Astrocyte of the cerebellum (primary cell): Measurements from ENCODE around the gene YEATS2.

Experiments used
- DNase-seq: peaks from one replicate; pipeline ENCODE4 v3.0.0-alpha.2; 2011; ENCODE audit warnings: low read depth
- H3K4me3 ChIP-seq: 2 replicates; pipeline ENCODE4 v1.5.1; 2011; ENCODE audit warnings: mild to moderate bottlenecking, low read depth, low read length, moderate library complexity
- CTCF ChIP-seq: IDR thresholded peaks from 2 replicates; pipeline ENCODE4 v1.5.1; 2012; ENCODE audit warnings: low read length, low read depth, moderate library complexity, mild to moderate bottlenecking; ENCODE audit errors: missing control alignments
- in situ Hi-C: cut with HindIII; loops from 2 replicates; pipeline ENCODE4 v1.10.0; 2017; ENCODE audit warnings: low sequenced_read_pairs

Gene YEATS2

GRCh38 chr3:183844606-183845005 lies 147.0 kb downstream of the YEATS2 start:
- in situ Hi-C loops: no loop called here
- TF ChIP-seq CTCF: no peak
- peak; percentile 45 for DNase-seq
- no peak overlapping the region for H3K4me3 ChIP-seq

- TF ChIP-seq CTCF: no peak
- in situ Hi-C loops: no loop called here
- no peak overlapping the region for H3K4me3 ChIP-seq
- DNase-seq: no peak
These were observed 147.5 kb downstream of the YEATS2 start for GRCh38 chr3:183845090-183845489.

GRCh38 chr3:183845608-183846288 lies 148.2 kb downstream of the YEATS2 start:
- TF ChIP-seq CTCF: no peak
- no peak for DNase-seq
- no peak overlapping the region for H3K4me3 ChIP-seq
- in situ Hi-C loops: no loop called here

- no peak for TF ChIP-seq CTCF
- DNase-seq: no peak
- in situ Hi-C loops: no loop called here
- no peak overlapping the region for H3K4me3 ChIP-seq
These were observed 156.9 kb downstream of the YEATS2 start for GRCh38 chr3:183854318-183855035.

- no peak overlapping the region for H3K4me3 ChIP-seq
- DNase-seq: no peak
- in situ Hi-C loops: no loop called here
- TF ChIP-seq CTCF: no peak
These were observed 160.3 kb downstream of the YEATS2 start for GRCh38 chr3:183857863-183858262.
